22Rv1 (cell line): ENCODE measurements around the gene RAET1G.
"Not testable (repeated sequence)": the region's sequence is repeated elsewhere in the genome, so short reads cannot be mapped to it uniquely, and the experiment has no call there.

Experiments used
- H3K27ac ChIP-seq: fragments of 450-650 bp; 2 replicates; pipeline ENCODE4 v1.5.1; 2017
- CTCF ChIP-seq: fragments of 450-650 bp; IDR thresholded peaks from 2 replicates; pipeline ENCODE4 v1.5.1; 2017; ENCODE audit warnings: mild to moderate bottlenecking
- ZFX ChIP-seq: fragments of 450-650 bp; IDR thresholded peaks from 2 replicates; pipeline ENCODE4 v1.6.1; 2017; ENCODE audit warnings: antibody characterized with exemption, borderline replicate concordance

RAET1G gene

DNA sequence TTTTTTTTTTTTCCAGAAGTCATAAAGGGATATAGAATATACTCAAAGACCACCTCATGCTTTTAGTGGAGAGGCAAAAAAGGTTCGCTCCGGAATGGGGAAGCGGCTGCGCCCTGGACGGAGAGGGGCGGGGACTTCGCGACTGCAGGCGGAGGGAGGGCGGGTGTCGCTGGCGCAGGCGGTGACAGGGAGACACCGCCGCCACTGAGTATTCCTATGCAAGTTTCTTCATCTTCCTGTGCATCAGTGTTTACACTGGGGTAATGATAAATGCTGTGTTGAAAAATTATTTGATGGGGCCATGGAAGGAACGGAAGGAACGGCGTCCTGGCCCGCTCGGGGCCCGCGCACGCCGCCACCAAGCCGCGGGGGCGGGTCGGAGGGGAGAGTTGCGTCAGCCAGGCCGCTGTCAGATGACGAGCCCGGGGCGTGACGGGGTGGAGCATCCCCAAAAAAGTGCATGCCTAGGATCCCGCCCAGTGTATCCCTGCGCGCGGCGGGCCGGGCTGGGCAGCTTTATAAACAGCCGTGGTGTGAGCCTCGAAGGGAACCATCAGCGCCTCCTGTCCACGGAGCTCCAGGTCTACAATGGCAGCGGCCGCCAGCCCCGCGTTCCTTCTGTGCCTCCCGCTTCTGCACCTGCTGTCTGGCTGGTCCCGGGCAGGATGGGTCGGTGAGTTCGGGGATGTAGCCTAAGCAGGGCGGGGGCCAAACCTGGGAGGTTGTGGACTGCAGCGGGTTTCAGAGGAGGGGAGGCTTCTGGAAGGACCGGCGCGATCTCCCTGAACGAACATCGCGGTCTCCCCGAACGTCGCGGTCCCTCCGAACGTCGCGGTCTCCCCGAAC, 40.8 kb upstream of the RAET1G start, which contains the start of gene ULBP1:
Gene ULBP1, plus strand, starts transcription at position 482 of the 846 bp plus-strand sequence. Its CDS starts 107 bp downstream, at position 589.
- peak; percentile 18; the same call in 1 of the 2 replicates for TF ChIP-seq CTCF
- no peak for TF ChIP-seq ZFX
- H3K27ac ChIP-seq, result peak within 1 kb of the TSS; percentile 68

GRCh38 chr6:149963212-149963461, 40.2 kb upstream of the RAET1G start:
- H3K27ac ChIP-seq, result peak overlapping the region; percentile 68
- TF ChIP-seq ZFX (no peak), CTCF (no peak)

- TF ChIP-seq ZFX (no peak), CTCF (no peak)
- no peak overlapping the region for H3K27ac ChIP-seq
Measured at GRCh38 chr6:149962461-149963211, 39.7 kb upstream of the RAET1G start.

DNA sequence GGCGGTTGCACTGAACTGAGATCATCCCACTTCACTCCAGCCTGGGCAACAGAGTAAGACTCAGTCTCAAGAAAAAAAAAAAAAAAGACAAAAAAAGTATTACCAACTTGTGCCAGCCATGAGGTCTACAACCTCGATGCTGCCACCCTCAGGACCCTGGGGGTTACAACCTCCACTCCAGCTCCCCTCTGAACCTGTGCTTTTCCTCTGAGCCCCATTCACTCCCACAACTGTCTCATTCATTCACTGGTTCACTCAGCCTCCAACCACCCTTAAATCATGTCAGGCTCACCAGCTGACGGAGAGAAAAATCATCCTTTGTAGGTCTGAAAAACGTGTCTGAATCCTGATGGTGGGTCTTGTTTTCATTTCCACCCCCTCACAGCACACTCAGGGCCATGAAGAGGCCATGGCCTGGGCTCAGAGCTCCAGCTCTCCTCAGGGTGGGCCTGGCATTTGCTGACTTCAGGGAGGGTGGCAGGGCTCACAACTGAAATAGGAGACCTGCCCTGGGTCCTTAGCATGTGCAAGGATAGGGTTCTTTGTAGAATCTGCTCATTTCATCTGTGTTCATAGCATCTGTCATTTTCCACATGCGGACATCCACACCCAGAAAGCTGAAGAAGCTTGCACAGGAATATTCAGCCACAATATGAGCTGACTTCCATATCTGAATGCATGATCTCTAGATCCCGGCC, 39.0 kb upstream of the RAET1G start:
- no peak overlapping the region for H3K27ac ChIP-seq
- TF ChIP-seq ZFX (no peak), CTCF (peak; percentile 25)

DNA sequence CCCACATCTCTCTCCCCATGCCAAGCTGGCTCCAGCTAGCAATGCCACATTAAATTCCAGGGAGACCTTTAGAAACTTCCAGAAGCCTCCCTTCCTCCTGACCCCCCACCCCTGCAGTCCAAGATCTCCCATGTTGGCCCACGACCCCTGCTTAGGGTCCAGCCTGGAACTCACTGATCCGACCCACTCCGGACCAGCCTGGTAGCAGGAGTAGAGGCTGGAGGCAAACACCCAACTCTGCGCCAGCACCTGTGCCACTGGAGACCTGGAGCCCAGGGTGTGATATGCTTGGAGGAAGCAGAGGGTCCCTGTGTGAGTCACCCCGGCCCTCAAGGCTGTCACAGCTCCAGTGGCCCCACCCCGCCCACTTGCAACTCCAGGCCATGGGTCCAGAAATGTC, 37.6 kb upstream of the RAET1G start:
- TF ChIP-seq CTCF (no peak), ZFX (no peak)
- no peak overlapping the region for H3K27ac ChIP-seq

DNA sequence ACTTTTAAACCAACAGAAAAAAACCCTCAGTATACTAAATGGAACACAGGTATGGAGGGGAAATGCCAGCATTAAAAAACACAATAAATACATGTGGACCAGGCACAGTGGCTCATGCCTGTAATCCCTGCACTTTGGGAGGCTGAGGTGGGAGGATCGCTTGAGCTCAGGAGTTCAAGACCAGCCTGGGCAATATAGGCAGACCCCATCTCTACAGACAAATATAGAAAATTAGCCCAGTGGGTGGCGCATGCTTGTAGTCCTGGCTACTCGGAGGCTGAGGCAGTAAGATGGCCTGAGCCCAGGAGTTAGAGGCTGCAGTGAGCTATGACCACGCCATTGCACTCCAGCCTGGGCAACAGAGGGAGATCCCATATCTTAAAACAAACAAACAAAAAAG, 36.9 kb upstream of the RAET1G start:
- not testable (repeated sequence) for H3K27ac ChIP-seq

GRCh38 chr6:149958124-149958523, 35.2 kb upstream of the RAET1G start:
- H3K27ac ChIP-seq, result not testable (repeated sequence)

DNA sequence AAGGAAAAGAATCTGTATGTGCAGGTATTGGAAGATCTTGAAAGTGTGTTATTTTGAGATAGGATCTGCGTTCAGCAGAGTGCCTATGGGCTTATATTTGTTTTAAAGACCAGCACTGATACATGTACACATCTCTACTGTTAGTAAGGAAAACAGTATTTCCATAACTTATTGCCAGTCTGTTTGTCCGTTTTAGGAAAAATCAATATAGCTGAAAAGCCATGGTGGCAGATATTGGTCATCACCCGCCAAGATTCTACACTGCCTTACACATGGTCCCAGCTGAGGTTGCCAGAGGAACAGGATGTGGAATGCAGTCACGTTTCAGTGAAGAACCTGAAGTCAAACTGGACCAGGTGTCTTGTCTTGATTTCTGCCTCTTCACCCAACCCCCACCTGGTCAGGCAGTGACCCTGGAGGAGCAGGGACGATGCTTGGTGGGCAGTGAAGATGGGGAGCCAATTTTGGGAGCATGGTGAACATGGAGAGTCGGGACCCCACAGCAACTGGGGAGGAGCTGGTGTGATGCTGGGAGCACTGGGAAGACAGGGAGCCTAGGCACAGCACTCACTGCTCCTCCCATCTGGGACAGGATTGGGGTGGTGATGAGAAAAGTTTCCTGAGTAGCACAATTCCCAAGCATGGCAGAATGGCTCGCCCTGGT, 32.9 kb upstream of the RAET1G start:
- H3K27ac ChIP-seq, result not testable (repeated sequence)

DNA sequence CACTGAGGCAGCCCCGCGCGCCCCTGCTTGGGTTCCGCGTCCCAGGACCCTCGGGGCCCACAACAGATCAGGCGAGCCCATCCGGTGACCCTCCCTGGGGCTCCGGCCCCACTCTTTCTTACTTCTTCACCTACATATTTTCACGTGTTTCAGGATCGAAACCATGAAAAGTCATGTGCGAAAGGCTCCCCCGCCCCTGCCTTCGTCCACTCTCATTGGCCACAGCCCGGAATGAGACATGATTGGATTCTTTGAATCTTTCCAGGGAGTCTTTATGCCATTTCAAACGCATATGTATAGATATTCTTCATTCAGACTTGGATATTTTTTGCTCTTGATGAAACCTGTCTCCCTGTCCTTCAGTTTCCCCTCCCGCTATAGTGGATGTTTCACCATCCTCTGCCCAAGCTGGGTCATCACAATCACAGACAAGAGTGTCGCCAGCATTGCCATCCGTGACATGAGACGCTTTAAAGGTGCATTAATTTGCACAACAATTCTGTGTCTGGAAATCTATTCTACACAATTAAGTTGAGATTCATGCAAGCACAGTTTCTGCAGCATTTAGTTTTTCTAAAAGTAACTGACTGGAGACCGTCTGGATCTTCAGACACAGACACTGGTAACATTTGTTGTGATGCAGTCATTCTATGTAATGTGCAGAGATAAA, 32.2 kb upstream of the RAET1G start:
- H3K27ac ChIP-seq, result not testable (repeated sequence)

- not testable (repeated sequence) for H3K27ac ChIP-seq
Measured at GRCh38 chr6:149954328-149954983, 31.5 kb upstream of the RAET1G start.

GRCh38 chr6:149953934-149954327, 31.0 kb upstream of the RAET1G start:
- H3K27ac ChIP-seq, result not testable (repeated sequence)

DNA sequence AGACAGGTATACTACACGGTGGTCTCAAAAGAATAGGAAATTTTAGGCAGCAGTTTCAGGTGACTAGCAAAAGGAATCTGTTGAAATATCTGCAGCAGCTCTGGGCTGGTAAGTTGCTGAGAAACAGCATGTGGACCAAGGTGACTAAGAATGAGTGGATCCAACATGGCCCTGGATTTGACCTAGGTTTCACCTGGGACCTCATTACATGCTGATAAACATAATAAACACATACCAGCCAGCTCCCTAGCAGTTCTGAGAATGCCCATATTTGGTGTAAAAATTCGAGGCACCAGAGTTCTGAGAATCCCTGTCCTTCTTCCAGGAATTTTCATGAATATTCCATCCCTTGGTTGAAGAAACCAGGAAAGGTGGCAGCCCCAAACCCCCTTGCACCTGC, 30.5 kb upstream of the RAET1G start:
- not testable (repeated sequence) for H3K27ac ChIP-seq
